HepG2 (cell line): Measurements from ENCODE around the gene SIGLEC15. TPM values are rescaled to one million over a fixed set of nuclear protein-coding genes. Genes with fewer than 3 reads are reported as not detected.
A peak's percentile ranks its signal among the peaks of the same experiment; 100 is the strongest.
"Not testable (repeated sequence)": the region's sequence is repeated elsewhere in the genome, so short reads cannot be mapped to it uniquely, and the experiment has no call there.

Experiments
- ATAC-seq: fragments of 200-7000 bp; cut with Tn5 transposase; 3 replicates; pipeline ENCODE4 v1.9.1; 2020; ENCODE audit warnings: mild to moderate bottlenecking, moderate library complexity
- BruUV-seq: library from RNA; stranded (reverse); fragments of 400-500 nt; replicated peaks from 2 replicates; lab custom pipeline; 2021; lab: Mats Ljungman, UMichigan
- CTCF ChIA-PET: fragments of 300-600 bp; formaldehyde crosslinking; extraction: SDS; loops from one replicate; lab custom pipeline; 2021; ENCODE audit warnings: low total read pairs, inconsistent platforms, low intra/inter-chr PET ratio; lab: Yijun Ruan, JAX
- POLR2A ChIA-PET: fragments of 350-600 bp; sonication (Branson Sonifier 250); formaldehyde crosslinking; loops from one replicate; lab custom pipeline; 2020; ENCODE audit warnings: antibody characterized with exemption, inconsistent platforms; lab: Yijun Ruan, JAX
- DNase-seq: peaks from one replicate; pipeline ENCODE4 v3.0.0-alpha.2; 2015; ENCODE audit warnings: low spot score
- FAIRE-seq: peaks from 3 replicates; lab custom pipeline; 2011; peaks lifted over from hg19 to GRCh38; lab: Jason Lieb, UNC
- H2AFZ ChIP-seq: one replicate; pipeline ENCODE4 v1.6.1; 2011; ENCODE audit warnings: low read length, inconsistent platforms
- H3K27ac ChIP-seq: fragments of 300-600 bp; 3 replicates; pipeline ENCODE4 v1.8.0; 2011; ENCODE audit warnings: mixed run types, mild to moderate bottlenecking, mixed read lengths, low read length, inconsistent platforms; ENCODE audit not compliant: insufficient read depth; ENCODE audit errors: extremely low read length
- H3K27me3 ChIP-seq, 2 experiments: fragments of 200-600 bp in 1 of 2; 2 replicates in 1 of 2; 3 replicates in 1 of 2; pipeline versions ENCODE4 v1.6.0 to v1.8.0; 2011; ENCODE audit warnings: low read length in 2 of 2, mild to moderate bottlenecking in 2 of 2, moderate library complexity in 2 of 2, inconsistent platforms in 1 of 2; ENCODE audit not compliant: insufficient read depth in 2 of 2, control insufficient read depth in 1 of 2
- H3K36me3 ChIP-seq, 2 experiments: fragments of 200-600 bp in 1 of 2; replicated peaks in 1 of 2; 2 replicates in 1 of 2; 3 replicates in 1 of 2; pipeline versions ENCODE4 v1.5.1 to v1.8.0; 2011; ENCODE audit warnings: low read length in 2 of 2, inconsistent platforms in 1 of 2; ENCODE audit not compliant: insufficient read depth in 2 of 2, control insufficient read depth in 1 of 2
- H3K4me1 ChIP-seq: 2 replicates; pipeline ENCODE4 v1.5.1; 2012; ENCODE audit warnings: low read length, inconsistent platforms; ENCODE audit not compliant: insufficient read depth
- H3K4me2 ChIP-seq: 2 replicates; pipeline ENCODE4 v1.6.0; 2011; ENCODE audit warnings: low read depth, low read length, inconsistent platforms
- H3K4me3 ChIP-seq, 3 experiments: fragments of 200-600 bp in 1 of 3; sonication (generic), shearing (Covaris generic) in 1 of 3; replicated peaks in 1 of 3; 2 replicates each; pipeline ENCODE4 v1.5.1; 2011 to 2016; ENCODE audit warnings: low read length in 3 of 3, inconsistent platforms in 2 of 3, low read depth in 2 of 3, mild to moderate bottlenecking in 2 of 3, control low read depth in 1 of 3, mixed read lengths in 1 of 3; ENCODE audit not compliant: insufficient read depth in 1 of 3
- H3K79me2 ChIP-seq: one replicate; pipeline ENCODE4 v1.6.1; 2011; ENCODE audit warnings: low read length, inconsistent platforms; ENCODE audit not compliant: insufficient read depth
- H3K9ac ChIP-seq: 2 replicates; pipeline ENCODE4 v1.6.0; 2011; ENCODE audit warnings: mild to moderate bottlenecking, low read depth, low read length, inconsistent platforms; ENCODE audit not compliant: insufficient read depth
- H3K9me3 ChIP-seq: 2 replicates; pipeline ENCODE4 v1.5.1; 2012; ENCODE audit warnings: mild to moderate bottlenecking, low read length
- H4K20me1 ChIP-seq: 2 replicates; pipeline ENCODE4 v1.6.0; 2011; ENCODE audit warnings: inconsistent platforms, mild to moderate bottlenecking, low read length, moderate library complexity; ENCODE audit not compliant: insufficient read depth
- ARID2 ChIP-seq: sonication (generic); formaldehyde crosslinking; IDR thresholded peaks from 2 replicates; pipeline ENCODE4 v1.8.1; 2022; ENCODE audit warnings: mild to moderate bottlenecking, missing genetic modification reagents, borderline replicate concordance
- ATF7 ChIP-seq, 2 experiments: fragments of 450-650 bp in 1 of 2; sonication (generic) in 1 of 2; formaldehyde crosslinking in 1 of 2; IDR thresholded peaks; 2 replicates each; pipeline versions ENCODE4 v1.4.0 to v1.6.1; 2016 to 2020; ENCODE audit warnings: antibody characterized with exemption in 1 of 2, mild to moderate bottlenecking in 1 of 2, missing genetic modification reagents in 1 of 2
- CREB1 ChIP-seq, 2 experiments: fragments of 450-650 bp in 1 of 2; IDR thresholded peaks; 2 replicates each; pipeline ENCODE4 v1.6.1; 2016 to 2017; ENCODE audit warnings: control low read depth in 1 of 2, mild to moderate bottlenecking in 1 of 2, missing compliant biosample characterization in 1 of 2, missing genetic modification characterization in 1 of 2
- GTF3A ChIP-seq: sonication (generic); formaldehyde crosslinking; conservative IDR thresholded peaks from 2 replicates; pipeline ENCODE4 v1.4.0; 2020; ENCODE audit warnings: mild to moderate bottlenecking, missing genetic modification reagents
- RAD51 ChIP-seq: fragments of 450-650 bp; IDR thresholded peaks from 2 replicates; pipeline ENCODE4 v1.6.1; 2016; ENCODE audit warnings: borderline replicate concordance
- SNRNP70 ChIP-seq: fragments of 200-400 bp; formaldehyde crosslinking; IDR thresholded peaks from 2 replicates; pipeline ENCODE4 v1.6.1; 2017; ENCODE audit warnings: mild to moderate bottlenecking, low read depth, low read length, moderate library complexity
- SP1 ChIP-seq, 2 experiments: fragments of 450-650 bp in 1 of 2; sonication (generic) in 1 of 2; formaldehyde crosslinking in 1 of 2; IDR thresholded peaks; 2 replicates each; pipeline versions ENCODE4 v1.4.0 to v1.6.1; 2016 to 2020; ENCODE audit warnings: missing genetic modification reagents in 1 of 2
- SUZ12 ChIP-seq: fragments of 150-350 bp; IDR thresholded peaks from 2 replicates; pipeline ENCODE4 v1.6.1; 2014; ENCODE audit warnings: low read depth, low read length
- ZKSCAN5 ChIP-seq: sonication (generic); formaldehyde crosslinking; IDR thresholded peaks from 2 replicates; pipeline ENCODE4 v1.5.1; 2020; ENCODE audit warnings: mild to moderate bottlenecking, missing genetic modification reagents
- ZNF44 ChIP-seq: sonication (generic); formaldehyde crosslinking; IDR thresholded peaks from 2 replicates; pipeline ENCODE4 v1.5.1; 2020; ENCODE audit warnings: mild to moderate bottlenecking, missing genetic modification reagents
- ZSCAN29 ChIP-seq: sonication (generic); formaldehyde crosslinking; conservative IDR thresholded peaks from 2 replicates; pipeline ENCODE4 v1.4.0; 2020; ENCODE audit warnings: mild to moderate bottlenecking, missing genetic modification reagents
- WGBS: methylation state at CpG from one replicate; pipeline ENCODE4 v1.1.6; 2017; ENCODE audit warnings: low lambda C conversion rate; 5-methylcytosine and 5-hydroxymethylcytosine counted together
- in situ Hi-C: cut with HindIII; loops from 2 replicates; pipeline ENCODE4 v1.10.0; 2017; ENCODE audit warnings: low pct_unique_long_range_greater_than_20kb; ENCODE audit not compliant: extremely low pct_ligation_motif_present
- intact Hi-C: fragments of 100-400 bp; cut with micrococcal nuclease; formaldehyde crosslinking; loops from one replicate; pipeline ENCODE4 v1.10.0; 2022; ENCODE audit not compliant: unreplicated experiment
- polyA plus RNA-seq, 8 experiments: library from polyadenylated mRNA; depleted of rRNA in 3 of 8; stranded (reverse) in 7 of 8; unstranded in 1 of 8; fragments of >200 nt; fragmentation: Illumina TruSeq in 4 of 8; extraction: Trizol in 4 of 8; gene quantifications; 2 replicates each; pipeline versions ENCODE4 v1.2.1 to v1.2.3, GENCODE V29; 2011 to 2016; ENCODE audit warnings: low read depth in 4 of 8, missing spikeins in 1 of 8, mixed read lengths in 1 of 8; ENCODE audit not compliant: insufficient read depth in 1 of 8
- total RNA-seq, 5 experiments: library from RNA; depleted of rRNA; stranded (reverse); fragments of >200 nt; fragmentation: Illumina TruSeq; extraction: Trizol; gene quantifications; 2 replicates each; pipeline ENCODE4 v1.2.3, GENCODE V29; 2016; ENCODE audit warnings: low read depth in 1 of 5
- TF ChIP-seq, protein P1 (sequence below): sonication (generic); formaldehyde crosslinking; IDR thresholded peaks from 2 replicates; pipeline ENCODE4 v1.4.0; 2020; ENCODE audit warnings: missing genetic modification reagents

Gene SIGLEC15
- total and polyA plus RNA-seq, 2 of the 13 experiments (the other 11 are each of a cell fraction or from before 2014, with no cell fraction given), result not detected

DNA sequence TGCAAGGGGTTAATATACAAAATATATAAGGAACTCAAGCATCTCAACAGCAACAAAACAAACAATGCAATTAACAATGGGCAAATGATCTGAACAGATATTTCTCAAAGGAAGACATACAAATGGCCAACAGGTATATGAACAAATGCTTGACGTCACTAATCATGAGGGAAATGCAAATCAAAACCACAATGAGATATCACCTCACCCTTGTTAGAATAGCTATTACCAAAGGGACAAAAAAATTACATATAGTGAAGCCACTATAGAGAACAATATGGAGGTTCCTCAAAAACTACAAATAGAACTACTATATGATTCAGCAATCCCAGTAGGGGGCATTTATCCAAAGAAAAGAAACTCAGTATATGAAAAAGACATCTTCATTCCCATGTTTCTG is 3.8 kb upstream of the SIGLEC15 start:
- Histone ChIP-seq H3K4me1 (no peaks in the 10 kb centered on the region), H3K79me2 (no peaks in the 10 kb centered on the region), H3K9me3 (no peaks in the 10 kb centered on the region), H3K9ac (no peak overlapping the region), H3K36me3 (no peaks in the 10 kb centered on the region)
- TF ChIP-seq ZNF44 (CRISPR knock-in tag) (no peak), ATF7 (IDR thresholded peaks at IDR 0.05) (0 out of 2 replicates have a peak, but pooled peaks have one; percentile 5), ATF7 (CRISPR knock-in tag; IDR thresholded peaks at IDR 0.05) (no peak), CREB1 (IDR thresholded peaks at IDR 0.05) (peak; percentile 71), CREB1 (CRISPR knock-in tag; IDR thresholded peaks at IDR 0.05) (no peak)
- TF ChIP-seq, all 625 proteins: peak for 2
- Histone ChIP-seq H3K4me2 (no peak overlapping the region), H3K27ac (no peak overlapping the region), H3K4me3 (no peak overlapping the region), H3K27me3 (no peaks in the 10 kb centered on the region; a peak in 1 of 5 replicates), H2AFZ (no peak overlapping the region), H4K20me1 (no peaks in the 10 kb centered on the region)
- no TSS peak for BruUV-seq
- ChIA-PET CTCF (no interaction called here), POLR2A (no interaction called here)
- intact Hi-C loops, result no loop called here
- ATAC-seq, result no peak
- in situ Hi-C loops, result no loop called here
- WGBS, result 0% methylated on average over 1 of the region's 1 CpG
- no peak for FAIRE-seq
- DNase-seq, result no peak

DNA sequence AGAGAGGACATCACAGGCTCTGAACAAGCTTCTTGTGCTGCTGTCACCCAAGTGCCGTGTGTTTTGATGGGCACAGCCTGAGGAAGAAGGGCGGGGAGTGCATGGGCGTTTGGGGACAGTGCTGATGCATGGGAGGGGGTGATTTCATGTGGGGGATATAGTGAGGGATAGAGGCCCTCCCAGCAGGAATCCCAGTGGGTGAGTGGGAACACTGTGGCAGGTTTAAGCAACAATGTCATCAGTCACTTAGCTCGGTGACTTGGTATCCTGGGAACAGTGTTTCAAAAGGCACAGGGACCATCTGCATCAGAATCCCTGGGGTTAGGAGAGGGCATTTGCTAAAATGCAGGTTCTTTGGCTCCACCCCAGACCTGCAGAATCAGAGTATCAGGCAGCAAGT is 609 bp downstream of the SIGLEC15 start:
- POLR2A ChIA-PET, result no interaction called here
- TF ChIP-seq RAD51 (no peak), SNRNP70 (no peak), GTF3A (no peak), SUZ12 (no peak), ZSCAN29 (CRISPR knock-in tag) (no peak), SP1 (IDR thresholded peaks at IDR 0.05) (no peak), SP1 (CRISPR knock-in tag; IDR thresholded peaks at IDR 0.05) (no peak), ARID2 (CRISPR knock-in tag) (no peak), ZKSCAN5 (CRISPR knock-in tag) (no peak)
- TF ChIP-seq, protein P1, sequence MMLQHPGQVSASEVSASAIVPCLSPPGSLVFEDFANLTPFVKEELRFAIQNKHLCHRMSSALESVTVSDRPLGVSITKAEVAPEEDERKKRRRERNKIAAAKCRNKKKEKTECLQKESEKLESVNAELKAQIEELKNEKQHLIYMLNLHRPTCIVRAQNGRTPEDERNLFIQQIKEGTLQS (CRISPR knock-in tag), result no peak
- no TSS peak for BruUV-seq

DNA sequence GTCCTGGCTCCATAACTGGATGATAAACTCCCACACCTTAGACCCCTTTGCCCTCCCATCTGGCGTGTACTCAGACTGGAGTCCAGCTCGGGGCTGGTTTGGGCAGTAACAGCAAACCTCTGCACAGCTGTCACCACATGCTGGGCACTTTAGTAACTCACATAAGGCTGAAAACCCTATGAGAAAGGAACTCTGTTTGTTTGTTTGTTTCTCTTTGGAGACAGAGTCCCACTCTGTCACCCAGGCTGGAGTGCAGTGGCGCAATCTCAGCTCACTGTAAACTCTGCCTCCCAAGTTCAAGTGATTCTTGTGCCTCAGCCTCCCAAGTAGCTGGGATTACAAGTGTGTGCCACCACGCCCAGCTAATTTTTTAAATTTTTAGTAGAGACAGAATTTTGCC is 1.2 kb downstream of the SIGLEC15 start:
- BruUV-seq, H3K4me3 ChIP-seq, H3K9ac ChIP-seq, H3K79me2 ChIP-seq, H2AFZ ChIP-seq, H4K20me1 ChIP-seq, CTCF ChIA-PET, intact Hi-C loops, H3K27ac ChIP-seq, H3K4me2 ChIP-seq, in situ Hi-C loops, H3K27me3 ChIP-seq, FAIRE-seq, H3K4me1 ChIP-seq, H3K9me3 ChIP-seq, ATAC-seq, POLR2A ChIA-PET, DNase-seq, H3K36me3 ChIP-seq: not testable (repeated sequence)
- WGBS, result 39% methylated on average over 4 of the region's 4 CpGs

More for the DNA sequence above, 609 bp downstream of the SIGLEC15 start:
- intact Hi-C loops (no loop called here), in situ Hi-C loops (no loop called here)
- Histone ChIP-seq H3K79me2 (no peaks in the 10 kb centered on the region), H3K4me1 (no peaks in the 10 kb centered on the region), H3K9ac (no peak overlapping the region), H3K4me3 (no peak overlapping the region), H3K9me3 (no peaks in the 10 kb centered on the region), H3K4me2 (no peak overlapping the region), H3K27me3 (no peaks in the 10 kb centered on the region; a peak in 1 of 5 replicates), H3K36me3 (no peaks in the 10 kb centered on the region), H4K20me1 (no peaks in the 10 kb centered on the region), H3K27ac (no peak overlapping the region), H2AFZ (no peak overlapping the region)
- ATAC-seq (no peak), FAIRE-seq (no peak), DNase-seq (no peak)
- CTCF ChIA-PET, result no interaction called here
- WGBS, result 0% methylated on average over 3 of the region's 4 CpGs
